ENCODE measurements around the gene PPP1R37. TPM values are rescaled to one million over a fixed set of nuclear protein-coding genes. Genes with fewer than 3 reads are reported as not detected.

Gene PPP1R37
- total and polyA plus RNA-seq, 2 of the 13 experiments (the other 11 are each of a cell fraction or from before 2014, with no cell fraction given), result 9.0 to 14.3 TPM

GRCh38 chr19:45117167-45117594 lies 24.2 kb downstream of the PPP1R37 start (continued):
- no peak for TF ChIP-seq SNAI1 (CRISPR knock-in tag; IDR thresholded peaks at IDR 0.05; ENCODE audit: borderline replicate concordance)
- no peak for TF ChIP-seq GATAD1 (CRISPR knock-in tag; IDR thresholded peaks at IDR 0.05)
- TF ChIP-seq TEAD2 (CRISPR knock-in tag; IDR thresholded peaks at IDR 0.05), result no peak
- no peak for TF ChIP-seq CBFB (CRISPR knock-in tag; IDR thresholded peaks at IDR 0.05)
- TF ChIP-seq SMARCE1 (IDR thresholded peaks at IDR 0.05; ENCODE audit: borderline replicate concordance), result no peak
- TF ChIP-seq ZNF597 (CRISPR knock-in tag; IDR thresholded peaks at IDR 0.05), result no peak
- no peak for TF ChIP-seq MLLT10 (CRISPR knock-in tag; IDR thresholded peaks at IDR 0.05)
- TF ChIP-seq ZNF704 (CRISPR knock-in tag; IDR thresholded peaks at IDR 0.05; ENCODE audit: borderline replicate concordance), result no peak
- TF ChIP-seq ZFP62 (CRISPR knock-in tag; IDR thresholded peaks at IDR 0.05), result no peak
- TF ChIP-seq ZUFSP (CRISPR knock-in tag; IDR thresholded peaks at IDR 0.05; ENCODE audit: borderline replicate concordance), result no peak
- no peak for TF ChIP-seq MXD1 (CRISPR knock-in tag; IDR thresholded peaks at IDR 0.05)

Data from HepG2 (cell line).